ENCODE measurements around the gene G6PC3.
"Not testable (repeated sequence)": the region's sequence is repeated elsewhere in the genome, so short reads cannot be mapped to it uniquely, and the experiment has no call there.

Gene G6PC3

GRCh38 chr17:44029736-44030135 lies 40.8 kb upstream of the G6PC3 start:
- TF ChIP-seq, protein P1, sequence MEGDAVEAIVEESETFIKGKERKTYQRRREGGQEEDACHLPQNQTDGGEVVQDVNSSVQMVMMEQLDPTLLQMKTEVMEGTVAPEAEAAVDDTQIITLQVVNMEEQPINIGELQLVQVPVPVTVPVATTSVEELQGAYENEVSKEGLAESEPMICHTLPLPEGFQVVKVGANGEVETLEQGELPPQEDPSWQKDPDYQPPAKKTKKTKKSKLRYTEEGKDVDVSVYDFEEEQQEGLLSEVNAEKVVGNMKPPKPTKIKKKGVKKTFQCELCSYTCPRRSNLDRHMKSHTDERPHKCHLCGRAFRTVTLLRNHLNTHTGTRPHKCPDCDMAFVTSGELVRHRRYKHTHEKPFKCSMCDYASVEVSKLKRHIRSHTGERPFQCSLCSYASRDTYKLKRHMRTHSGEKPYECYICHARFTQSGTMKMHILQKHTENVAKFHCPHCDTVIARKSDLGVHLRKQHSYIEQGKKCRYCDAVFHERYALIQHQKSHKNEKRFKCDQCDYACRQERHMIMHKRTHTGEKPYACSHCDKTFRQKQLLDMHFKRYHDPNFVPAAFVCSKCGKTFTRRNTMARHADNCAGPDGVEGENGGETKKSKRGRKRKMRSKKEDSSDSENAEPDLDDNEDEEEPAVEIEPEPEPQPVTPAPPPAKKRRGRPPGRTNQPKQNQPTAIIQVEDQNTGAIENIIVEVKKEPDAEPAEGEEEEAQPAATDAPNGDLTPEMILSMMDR (IDR thresholded peaks at IDR 0.05; ENCODE audit: low read depth, low read length): no peak
- in situ Hi-C loops (cut with HindIII; ENCODE audit: low sequenced_read_pairs): no loop called here

GRCh38 chr17:44030482-44030881 lies 40.1 kb upstream of the G6PC3 start:
- no peak overlapping the region for H3K4me3 ChIP-seq (ENCODE audit: low read depth, low read length)
- TF ChIP-seq, protein P1 (IDR thresholded peaks at IDR 0.05; ENCODE audit: low read depth, low read length): no peak
- no peak for DNase-seq (ENCODE audit: low read depth, low spot score)
- in situ Hi-C loops (cut with HindIII; ENCODE audit: low sequenced_read_pairs): no loop called here

More at GRCh38 chr17:44029736-44030135, 40.8 kb upstream of the G6PC3 start:
- H3K4me3 ChIP-seq (ENCODE audit: low read depth, low read length): no peak overlapping the region
- no peak for DNase-seq (ENCODE audit: low read depth, low spot score)

DNA sequence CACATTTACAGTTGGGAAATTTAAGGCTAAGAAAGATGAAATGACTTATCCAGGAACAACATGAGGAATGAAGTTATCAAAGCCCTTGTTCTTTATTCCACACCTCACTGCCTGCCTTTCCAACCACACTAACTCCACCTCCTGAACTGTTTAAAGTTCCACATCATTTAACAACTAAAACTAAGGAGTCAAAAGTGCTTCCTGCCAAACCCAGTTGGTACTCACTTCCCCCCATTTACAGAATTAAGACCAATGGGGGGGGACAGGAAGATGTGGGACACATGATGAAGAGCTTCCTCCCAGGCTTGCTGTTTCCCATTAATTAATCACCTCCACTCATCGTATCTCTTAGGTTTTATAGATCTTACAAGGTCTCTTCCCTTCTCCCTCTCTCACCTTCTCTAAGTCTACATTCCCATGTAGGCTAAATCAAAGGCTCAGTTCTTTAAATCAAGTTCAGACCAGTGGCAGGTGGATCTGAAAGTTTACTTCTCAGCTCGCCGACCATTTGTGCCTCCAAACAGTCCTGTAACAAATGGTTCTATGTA lies 36.6 kb upstream of the G6PC3 start:
- no peak for DNase-seq (ENCODE audit: low read depth, low spot score)
- H3K4me3 ChIP-seq (ENCODE audit: low read depth, low read length): no peak overlapping the region
- in situ Hi-C loops (cut with HindIII; ENCODE audit: low sequenced_read_pairs): no loop called here
- TF ChIP-seq, protein P1 (IDR thresholded peaks at IDR 0.05; ENCODE audit: low read depth, low read length): no peak

GRCh38 chr17:44034688-44035087 lies 35.8 kb upstream of the G6PC3 start:
- in situ Hi-C loops (cut with HindIII; ENCODE audit: low sequenced_read_pairs); H3K4me3 ChIP-seq (ENCODE audit: low read depth, low read length): not testable (repeated sequence)

DNA sequence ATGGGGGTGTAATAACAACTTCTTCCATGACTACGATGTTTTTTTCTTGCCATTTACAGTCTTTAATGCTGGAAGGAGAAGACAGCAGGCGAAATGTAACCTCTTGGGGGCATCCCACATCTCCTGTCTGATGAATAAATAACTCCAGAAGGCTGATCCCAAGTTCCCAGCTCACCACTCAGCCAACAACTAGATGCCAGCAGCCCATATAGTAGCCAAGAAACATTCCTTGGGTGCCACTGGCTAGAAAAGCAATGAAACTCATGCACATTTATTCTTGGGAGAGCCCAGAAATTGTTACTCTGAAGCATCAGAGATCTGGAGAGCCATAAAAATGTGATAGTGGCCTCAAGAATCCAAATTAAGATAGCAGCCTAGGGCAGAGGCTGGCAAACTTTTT lies 33.1 kb upstream of the G6PC3 start:
- no peak overlapping the region for H3K4me3 ChIP-seq (ENCODE audit: low read depth, low read length)
- DNase-seq (ENCODE audit: low read depth, low spot score): no peak
- TF ChIP-seq, protein P1 (IDR thresholded peaks at IDR 0.05; ENCODE audit: low read depth, low read length): no peak
- in situ Hi-C loops (cut with HindIII; ENCODE audit: low sequenced_read_pairs): no loop called here

More at GRCh38 chr17:44034688-44035087, 35.8 kb upstream of the G6PC3 start:
- not testable (repeated sequence) for DNase-seq (ENCODE audit: low read depth, low spot score)

GRCh38 chr17:44038604-44039011 lies 31.9 kb upstream of the G6PC3 start:
- in situ Hi-C loops (cut with HindIII; ENCODE audit: low sequenced_read_pairs): no loop called here
- TF ChIP-seq, protein P1 (IDR thresholded peaks at IDR 0.05; ENCODE audit: low read depth, low read length): no peak
- no peak overlapping the region for H3K4me3 ChIP-seq (ENCODE audit: low read depth, low read length)
- no peak for DNase-seq (ENCODE audit: low read depth, low spot score)

DNA sequence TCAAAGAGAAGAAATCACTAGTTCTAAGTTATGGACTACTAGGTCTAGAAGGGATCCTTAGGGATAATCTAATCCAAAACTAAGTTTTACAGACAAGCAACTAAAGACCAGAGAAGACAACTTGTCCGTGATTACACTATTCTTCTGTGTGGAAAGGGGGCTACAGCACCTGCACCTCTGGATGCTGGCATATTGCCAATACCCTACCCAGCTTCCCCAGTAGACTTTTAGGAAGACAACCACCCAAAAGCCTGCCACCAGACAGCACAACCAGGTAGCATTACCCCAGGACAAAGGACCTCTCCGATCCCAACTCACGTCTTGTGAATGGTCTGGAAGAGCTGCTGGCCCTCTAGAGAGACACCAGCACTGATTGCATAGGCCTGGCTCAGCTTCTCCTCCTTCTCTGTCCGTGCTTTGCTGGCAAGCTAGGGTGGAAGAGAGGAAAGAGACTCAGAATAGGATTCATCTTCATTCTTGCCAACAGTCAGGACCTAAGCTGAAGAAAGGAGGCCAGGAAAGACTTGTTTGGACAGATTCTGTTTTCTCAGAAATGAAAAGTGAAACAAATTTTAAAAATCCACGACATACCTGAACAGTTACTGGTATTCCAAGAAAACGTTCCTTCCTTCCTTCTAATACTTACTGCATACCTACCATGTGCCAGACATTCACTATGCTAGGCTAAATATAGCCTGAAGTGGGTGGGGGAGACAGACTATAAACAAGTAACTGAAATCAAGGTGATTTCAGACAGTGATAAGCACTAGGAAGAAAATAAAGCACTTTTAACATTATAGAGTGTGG lies 30.5 kb upstream of the G6PC3 start:
- H3K4me3 ChIP-seq (ENCODE audit: low read depth, low read length): no peak overlapping the region
- DNase-seq (ENCODE audit: low read depth, low spot score): peak; percentile 11
- TF ChIP-seq, protein P1 (IDR thresholded peaks at IDR 0.05; ENCODE audit: low read depth, low read length): no peak
- in situ Hi-C loops (cut with HindIII; ENCODE audit: low sequenced_read_pairs): no loop called here

Data from astrocyte of the spinal cord (primary cell).